ENCODE results near the gene RSPH9. TPM values are rescaled to one million over a fixed set of nuclear protein-coding genes. Genes with fewer than 3 reads are reported as not detected.

Gene RSPH9
- total RNA-seq, 2 donors from 2014 or later = 0.09 to 0.66 TPM

DNA sequence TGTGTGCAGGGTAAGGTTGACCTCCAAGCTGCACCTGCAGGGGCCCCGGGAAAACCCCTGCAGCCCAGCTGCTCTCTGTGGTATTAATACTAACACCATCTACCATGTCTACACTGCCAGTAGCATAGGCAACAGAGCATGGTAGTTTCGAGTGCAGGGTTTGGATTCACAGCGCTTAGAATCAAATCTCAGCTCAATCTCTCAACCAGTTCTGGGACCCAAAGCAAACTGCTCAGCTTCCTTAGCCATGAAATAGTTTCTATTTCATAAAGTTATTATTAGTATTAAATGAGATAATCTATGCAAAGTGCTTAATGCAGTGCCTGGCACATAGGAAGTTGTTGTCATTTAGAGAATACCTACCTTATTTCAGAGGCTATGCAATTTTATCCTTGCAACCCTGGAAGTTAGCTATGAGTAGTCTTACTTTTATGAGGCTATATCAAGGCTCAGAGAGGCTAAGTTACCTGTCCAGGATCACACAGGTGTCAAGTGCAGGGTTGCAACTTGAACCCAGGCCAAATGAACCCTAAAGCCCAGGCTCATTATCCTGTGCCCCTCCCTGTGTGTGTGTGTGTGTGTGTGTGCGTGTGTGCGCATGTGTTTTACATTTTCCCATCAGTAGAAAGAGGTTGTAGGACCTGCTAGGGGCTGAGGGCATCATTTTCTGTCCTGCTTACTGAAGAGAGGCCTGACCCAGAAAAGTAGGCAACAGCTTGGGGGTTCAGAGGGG lies 70.4 kb downstream of the RSPH9 start:
- peaks cover 4% of the 10 kb centered on the region for H3K4me1 Mint-ChIP-seq
- peaks cover 15% of the 10 kb centered on the region for H3K27me3 Mint-ChIP-seq
- H3K27ac Mint-ChIP-seq = no peak overlapping the region
- H3K4me3 Mint-ChIP-seq = no peak overlapping the region
- ATAC-seq (replicated peaks) = no peak
- H3K9me3 Mint-ChIP-seq = no peaks in the 10 kb centered on the region
- no peaks in the 10 kb centered on the region for H3K36me3 Mint-ChIP-seq (ENCODE audit: low read depth)

DNA sequence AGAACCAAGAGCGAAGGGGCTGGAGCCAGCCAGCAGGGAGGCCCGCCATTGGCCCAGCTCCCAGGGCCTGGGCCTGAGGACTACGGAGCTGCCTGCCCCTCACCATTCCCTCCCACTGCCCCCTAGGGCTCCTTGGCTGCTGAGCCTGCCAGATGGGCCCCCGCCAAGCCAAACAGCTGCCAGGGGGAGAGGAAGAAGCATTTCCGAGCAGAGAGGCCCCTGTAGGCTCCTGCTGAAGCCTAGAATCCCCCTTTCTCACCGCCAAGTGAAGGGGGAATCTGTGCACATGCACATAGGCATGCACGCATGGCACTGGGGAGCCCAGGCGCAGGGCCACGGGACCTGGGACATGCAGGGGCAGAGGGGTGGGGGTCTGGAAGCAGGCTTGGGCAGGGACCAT lies 71.3 kb downstream of the RSPH9 start:
- Mint-ChIP-seq H3K9me3 (no peaks in the 10 kb centered on the region), H3K4me3 (no peak overlapping the region), H3K4me1 (peaks cover 4% of the 10 kb centered on the region), H3K36me3 (ENCODE audit: low read depth) (no peaks in the 10 kb centered on the region), H3K27me3 (peaks cover 12% of the 10 kb centered on the region), H3K27ac (no peak overlapping the region)
- ATAC-seq (replicated peaks) = no peak

DNA sequence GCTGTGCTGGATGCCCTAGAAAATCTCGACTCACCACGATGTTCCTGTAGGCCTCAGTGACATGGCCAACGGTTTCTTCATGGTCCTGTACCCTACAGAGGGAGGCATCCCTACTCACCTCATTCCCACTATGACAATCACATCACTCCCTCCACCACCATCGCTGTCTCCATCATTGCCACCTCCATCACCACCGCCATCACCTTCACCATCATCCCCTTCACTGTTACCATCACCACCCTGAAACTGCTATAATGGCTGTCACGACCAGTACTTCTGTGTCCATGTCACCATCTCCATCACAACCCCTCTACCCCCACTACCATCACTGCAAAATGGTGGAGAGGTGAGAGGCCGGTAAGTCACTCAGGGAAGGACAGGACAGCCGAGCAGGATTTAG lies 72.6 kb downstream of the RSPH9 start:
- Mint-ChIP-seq H3K4me3 (no peak overlapping the region), H3K9me3 (no peaks in the 10 kb centered on the region), H3K4me1 (peaks cover 4% of the 10 kb centered on the region), H3K27ac (no peak overlapping the region), H3K36me3 (ENCODE audit: low read depth) (no peaks in the 10 kb centered on the region), H3K27me3 (peaks cover 3% of the 10 kb centered on the region)
- no peak for ATAC-seq (replicated peaks)

DNA sequence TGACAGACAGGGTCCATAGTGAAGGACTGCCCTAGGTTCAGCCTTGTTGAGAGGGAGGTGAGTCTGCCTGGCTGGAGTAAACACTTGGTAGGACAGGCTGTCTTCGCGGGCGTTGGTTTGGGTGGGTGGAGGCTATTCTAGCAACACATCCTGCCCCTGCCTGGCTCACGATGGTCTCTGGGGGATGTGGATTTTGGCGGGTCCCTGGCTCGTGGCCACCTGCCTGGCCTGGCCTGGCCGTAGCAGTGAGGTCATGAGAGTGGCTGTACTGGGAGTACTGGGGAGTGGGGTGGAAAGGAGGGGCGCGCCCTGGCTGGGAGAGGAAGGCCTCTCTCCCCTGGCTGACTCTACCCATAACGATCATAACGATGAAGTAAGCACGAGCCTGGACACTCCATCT lies 73.0 kb downstream of the RSPH9 start:
- no peak overlapping the region for H3K4me3 Mint-ChIP-seq
- no peaks in the 10 kb centered on the region for H3K36me3 Mint-ChIP-seq (ENCODE audit: low read depth)
- no peak for ATAC-seq (replicated peaks)
- H3K9me3 Mint-ChIP-seq = no peaks in the 10 kb centered on the region
- H3K27me3 Mint-ChIP-seq = peaks cover 3% of the 10 kb centered on the region
- H3K4me1 Mint-ChIP-seq = peaks cover 4% of the 10 kb centered on the region
- H3K27ac Mint-ChIP-seq = no peak overlapping the region

DNA sequence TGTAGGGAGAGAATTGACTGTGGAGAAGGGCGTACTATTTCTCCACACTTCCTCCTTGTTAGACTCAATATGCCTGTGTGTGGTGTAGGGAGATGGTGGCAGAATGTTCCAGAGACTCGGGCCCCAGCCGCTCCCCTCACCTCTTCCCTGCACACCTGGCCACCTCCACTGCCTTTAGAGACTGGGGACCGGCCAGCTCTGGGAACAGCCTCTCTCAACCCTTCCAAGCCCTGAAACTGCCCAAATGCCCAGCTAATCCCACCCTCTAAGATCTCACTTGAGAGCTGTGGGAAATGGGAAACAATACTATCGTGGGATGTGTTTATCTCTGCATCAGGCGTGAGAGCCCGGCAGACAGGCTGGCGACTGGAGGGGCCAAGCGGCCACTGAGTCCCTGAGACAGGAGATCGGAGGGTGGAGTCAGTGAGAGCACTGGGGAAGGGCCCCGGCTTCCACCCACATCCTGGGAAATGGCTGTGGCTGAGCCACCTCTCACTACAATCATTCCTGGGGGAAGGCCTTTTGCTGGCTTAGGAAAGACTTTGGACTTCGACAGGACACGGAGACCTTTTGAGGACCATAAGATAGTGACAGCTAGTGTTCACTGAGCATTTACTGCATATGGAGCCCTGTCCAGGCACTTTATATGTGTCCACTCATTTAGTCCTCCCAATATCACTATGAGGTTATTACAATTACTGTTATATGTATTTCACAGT lies 73.7 kb downstream of the RSPH9 start:
- no peak overlapping the region for H3K4me3 Mint-ChIP-seq
- H3K9me3 Mint-ChIP-seq = no peaks in the 10 kb centered on the region
- peaks cover 3% of the 10 kb centered on the region for H3K27me3 Mint-ChIP-seq
- H3K36me3 Mint-ChIP-seq (ENCODE audit: low read depth) = no peaks in the 10 kb centered on the region
- H3K27ac Mint-ChIP-seq = no peak overlapping the region
- H3K4me1 Mint-ChIP-seq = peaks cover 7% of the 10 kb centered on the region
- no peak for ATAC-seq (replicated peaks)

DNA sequence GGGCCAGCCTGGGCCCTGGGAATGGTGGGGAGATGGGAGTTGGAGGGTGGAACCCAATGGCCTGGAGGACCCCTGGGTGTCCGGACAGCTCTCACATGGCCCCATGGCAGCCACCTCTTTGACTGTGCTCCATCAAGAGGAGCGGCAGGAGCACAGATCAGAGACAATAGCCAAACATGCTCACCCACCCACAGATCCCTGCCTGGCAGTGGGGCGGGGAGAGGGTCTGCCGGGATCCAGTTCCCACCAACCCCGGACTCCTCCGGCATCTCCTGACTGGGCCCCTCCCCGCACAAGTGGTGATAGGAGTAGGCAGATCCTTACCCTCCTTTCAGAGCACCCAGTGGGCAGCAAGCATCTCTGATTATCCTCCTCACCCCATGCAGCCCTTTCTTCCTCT lies 74.7 kb downstream of the RSPH9 start:
- no peaks in the 10 kb centered on the region for H3K27me3 Mint-ChIP-seq
- peak overlapping the region; percentile 51 for H3K27ac Mint-ChIP-seq
- H3K4me1 Mint-ChIP-seq = peaks cover 11% of the 10 kb centered on the region
- ATAC-seq (replicated peaks) = no peak
- H3K9me3 Mint-ChIP-seq = no peaks in the 10 kb centered on the region
- no peak overlapping the region for H3K4me3 Mint-ChIP-seq
- no peaks in the 10 kb centered on the region for H3K36me3 Mint-ChIP-seq (ENCODE audit: low read depth)

DNA sequence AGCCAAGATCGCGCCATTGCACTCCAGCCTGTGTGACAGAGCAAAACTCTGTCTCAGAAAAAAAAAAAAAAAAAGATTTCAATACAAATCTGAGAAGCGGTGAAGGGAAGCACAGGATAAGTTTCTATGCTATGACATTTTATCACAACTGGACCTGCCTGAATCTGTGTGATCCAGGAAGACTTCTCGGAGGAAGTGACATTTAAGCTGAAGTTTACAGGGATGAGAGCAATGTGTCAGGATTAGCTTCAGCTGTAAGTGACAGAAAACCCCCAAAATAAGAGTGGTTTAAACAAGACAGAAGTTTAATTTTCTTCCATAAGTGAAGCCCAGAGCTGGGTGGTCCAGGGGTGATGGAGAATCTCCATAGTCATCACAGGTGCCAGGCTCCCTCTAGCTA lies 76.2 kb downstream of the RSPH9 start:
- Mint-ChIP-seq H3K27ac (peak overlapping the region; percentile 1), H3K27me3 (no peaks in the 10 kb centered on the region)

More for the DNA sequence above, 76.2 kb downstream of the RSPH9 start:
- no peak overlapping the region for H3K4me3 Mint-ChIP-seq
- no peaks in the 10 kb centered on the region for H3K9me3 Mint-ChIP-seq
- H3K36me3 Mint-ChIP-seq (ENCODE audit: low read depth) = no peaks in the 10 kb centered on the region
- H3K4me1 Mint-ChIP-seq = peaks cover 16% of the 10 kb centered on the region
- ATAC-seq (replicated peaks) = no peak

Other genes starting within 250 kb of the RSPH9 start
- 10 to 100 TPM; 41.2 to 47.9 TPM for gene ABCC10, start 217.5 kb upstream of the RSPH9 start, total RNA-seq
- gene DLK2, start 189.5 kb upstream of the RSPH9 start, total RNA-seq = 1 to 10 TPM; 1.3 to 2.8 TPM
- 10 to 100 TPM; 37.8 to 38.4 TPM for gene TJAP1, start 167.5 kb upstream of the RSPH9 start, total RNA-seq
- gene LRRC73, start 134.7 kb upstream of the RSPH9 start, total RNA-seq = under 1 TPM; 0.26 to 0.35 TPM
- gene YIPF3, start 128.1 kb upstream of the RSPH9 start, total RNA-seq = 10 to 100 TPM; 51.5 to 66.7 TPM
- 10 to 100 TPM; 30.1 to 67.8 TPM for gene POLR1C, start 127.9 kb upstream of the RSPH9 start, total RNA-seq
- 100 to 1,000 TPM in 1 of 2 donors, 10 to 100 TPM in 1; 67.3 to 109 TPM for gene XPO5, start 69.0 kb upstream of the RSPH9 start, total RNA-seq
- gene POLH, start 68.9 kb upstream of the RSPH9 start, total RNA-seq = 10 to 100 TPM; 55.5 to 67.8 TPM
- gene GTPBP2, start 15.8 kb upstream of the RSPH9 start, total RNA-seq = 10 to 100 TPM; 64.2 to 67.3 TPM
- 10 to 100 TPM; 44.4 to 44.7 TPM for gene MAD2L1BP, start 9.2 kb upstream of the RSPH9 start, total RNA-seq
- gene MRPS18A, start 42.8 kb downstream of the RSPH9 start, total RNA-seq = 10 to 100 TPM; 31.2 to 46.7 TPM
- gene VEGFA, start 125.2 kb downstream of the RSPH9 start, total RNA-seq = 100 to 1,000 TPM in 1 of 2 donors, 10 to 100 TPM in 1; 48.7 to 142 TPM